Measurements from ENCODE around the gene NLRP4. TPM values are rescaled to one million over a fixed set of nuclear protein-coding genes. Genes with fewer than 3 reads are reported as not detected.

NLRP4 gene
- total RNA-seq = not detected

GRCh38 chr19:55836340-55836739 is at the start of gene NLRP4:
TSS of gene NLRP4 (plus strand) at chr19:55836540. CDS start at chr19:55852081, 15,541 bp downstream.

GRCh38 chr19:55831846-55832245 is 4.5 kb upstream of the NLRP4 start, which contains the start of gene NLRP11:
TSS of gene NLRP11 (minus strand) at chr19:55831999. CDS start at chr19:55818174, 13,825 bp downstream.

Other genes with a start within 250 kb of the NLRP4 start
- 9.2 TPM for gene FIZ1, start 237.0 kb upstream of the NLRP4 start, total RNA-seq
- 13.3 TPM for gene ZNF524, start 236.3 kb upstream of the NLRP4 start, total RNA-seq
- 10.3 TPM for gene ZNF865, start 230.9 kb upstream of the NLRP4 start, total RNA-seq
- 14.7 TPM for gene ZNF784, start 212.0 kb upstream of the NLRP4 start, total RNA-seq
- gene ZNF580, start 195.5 kb upstream of the NLRP4 start, total RNA-seq = 18.8 TPM
- 26.9 TPM for gene ZNF581, start 192.9 kb upstream of the NLRP4 start, total RNA-seq
- gene CCDC106, start 188.3 kb upstream of the NLRP4 start, total RNA-seq = 12.3 TPM
- 150 TPM for gene U2AF2, start 181.5 kb upstream of the NLRP4 start, total RNA-seq
- gene EPN1, start 161.3 kb upstream of the NLRP4 start, total RNA-seq = 110 TPM
- gene NLRP9, start 98.1 kb upstream of the NLRP4 start, total RNA-seq = not detected
- not detected for gene RFPL4A, start 77.4 kb upstream of the NLRP4 start, total RNA-seq
- 0.41 TPM for gene RFPL4AL1, start 67.4 kb upstream of the NLRP4 start, total RNA-seq
- 0.18 TPM for gene NLRP11, start 4.5 kb upstream of the NLRP4 start, total RNA-seq
- not detected for gene NLRP13, start 95.8 kb downstream of the NLRP4 start, total RNA-seq
- gene NLRP8, start 111.3 kb downstream of the NLRP4 start, total RNA-seq = not detected
- not detected for gene NLRP5, start 150.2 kb downstream of the NLRP4 start, total RNA-seq